Measurements from ENCODE around the gene RAD51B.

DNA sequence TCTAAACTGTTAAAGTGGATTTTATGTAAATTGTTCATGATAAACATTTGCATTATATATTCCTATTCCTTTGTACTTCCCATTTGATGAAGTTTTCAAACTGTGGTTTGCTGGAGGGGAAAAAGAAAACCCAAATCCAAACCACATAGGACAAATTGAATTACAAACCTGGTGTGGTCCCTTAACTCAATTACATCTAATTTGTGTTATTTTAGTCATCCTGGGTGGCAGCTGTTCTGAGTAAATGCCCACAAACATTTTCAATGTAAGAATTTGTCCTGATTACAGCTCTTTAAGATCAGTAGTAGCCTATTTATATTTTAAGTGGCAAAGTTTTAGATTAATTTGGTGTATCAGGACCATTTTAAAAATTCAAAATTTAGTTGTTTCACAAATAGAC is 153.9 kb downstream of the RAD51B start:
- TF ChIP-seq EZH2 (IDR thresholded peaks at IDR 0.05) (no peak), POLR2AphosphoS5 (IDR thresholded peaks at IDR 0.05; ENCODE audit: borderline replicate concordance, low read depth, low read length) (no peak)
